GM12874 (cell line): ENCODE measurements around the gene KRT12.

Experiments
- TF ChIP-seq, protein P1 (sequence below): IDR thresholded peaks from 2 replicates; pipeline ENCODE4 v1.5.1; 2011; ENCODE audit warnings: low read depth, mild to moderate bottlenecking, control low read depth, low read length, moderate library complexity; ENCODE audit not compliant: insufficient read depth

KRT12 gene

DNA sequence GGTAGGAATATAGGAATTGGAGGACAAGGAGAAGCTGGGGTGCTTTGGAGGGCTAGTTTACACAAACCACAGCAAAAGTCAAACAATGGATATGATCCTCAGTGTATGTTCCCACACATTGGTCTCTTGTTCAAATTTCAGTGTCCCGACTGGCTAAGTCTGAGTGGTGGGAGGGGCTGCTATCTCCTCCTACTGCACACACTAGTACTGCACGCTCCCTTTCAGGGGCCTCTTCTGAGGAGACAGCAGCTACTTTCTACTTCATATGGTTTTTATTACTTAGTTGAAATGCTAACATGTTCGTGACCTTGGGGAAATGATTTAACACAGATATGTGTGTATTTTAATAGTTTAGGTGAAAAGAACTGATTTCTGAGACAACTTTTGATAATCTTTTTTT is 25.8 kb downstream of the KRT12 start:
- TF ChIP-seq, protein P1, sequence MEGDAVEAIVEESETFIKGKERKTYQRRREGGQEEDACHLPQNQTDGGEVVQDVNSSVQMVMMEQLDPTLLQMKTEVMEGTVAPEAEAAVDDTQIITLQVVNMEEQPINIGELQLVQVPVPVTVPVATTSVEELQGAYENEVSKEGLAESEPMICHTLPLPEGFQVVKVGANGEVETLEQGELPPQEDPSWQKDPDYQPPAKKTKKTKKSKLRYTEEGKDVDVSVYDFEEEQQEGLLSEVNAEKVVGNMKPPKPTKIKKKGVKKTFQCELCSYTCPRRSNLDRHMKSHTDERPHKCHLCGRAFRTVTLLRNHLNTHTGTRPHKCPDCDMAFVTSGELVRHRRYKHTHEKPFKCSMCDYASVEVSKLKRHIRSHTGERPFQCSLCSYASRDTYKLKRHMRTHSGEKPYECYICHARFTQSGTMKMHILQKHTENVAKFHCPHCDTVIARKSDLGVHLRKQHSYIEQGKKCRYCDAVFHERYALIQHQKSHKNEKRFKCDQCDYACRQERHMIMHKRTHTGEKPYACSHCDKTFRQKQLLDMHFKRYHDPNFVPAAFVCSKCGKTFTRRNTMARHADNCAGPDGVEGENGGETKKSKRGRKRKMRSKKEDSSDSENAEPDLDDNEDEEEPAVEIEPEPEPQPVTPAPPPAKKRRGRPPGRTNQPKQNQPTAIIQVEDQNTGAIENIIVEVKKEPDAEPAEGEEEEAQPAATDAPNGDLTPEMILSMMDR, result no peak

DNA sequence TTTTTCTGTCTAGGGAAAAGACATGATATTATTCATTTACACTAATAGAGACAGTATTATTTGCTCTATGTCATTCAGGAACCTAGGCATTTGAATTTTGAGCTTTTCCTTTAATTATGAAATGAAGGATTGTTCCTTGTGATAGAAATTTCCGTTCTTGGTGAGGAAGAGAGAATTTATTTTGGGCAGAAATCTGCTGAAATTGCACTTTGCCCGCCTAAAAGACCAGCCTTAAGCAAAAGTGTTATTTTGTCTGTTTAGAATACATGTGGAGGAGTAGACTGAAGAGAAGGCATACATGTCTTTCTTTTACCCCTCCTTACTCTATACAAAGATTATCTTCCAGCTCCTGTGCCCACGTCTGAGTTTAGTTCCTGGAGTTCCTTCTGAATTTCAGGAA is 27.8 kb downstream of the KRT12 start:
- TF ChIP-seq, protein P1, result no peak

DNA sequence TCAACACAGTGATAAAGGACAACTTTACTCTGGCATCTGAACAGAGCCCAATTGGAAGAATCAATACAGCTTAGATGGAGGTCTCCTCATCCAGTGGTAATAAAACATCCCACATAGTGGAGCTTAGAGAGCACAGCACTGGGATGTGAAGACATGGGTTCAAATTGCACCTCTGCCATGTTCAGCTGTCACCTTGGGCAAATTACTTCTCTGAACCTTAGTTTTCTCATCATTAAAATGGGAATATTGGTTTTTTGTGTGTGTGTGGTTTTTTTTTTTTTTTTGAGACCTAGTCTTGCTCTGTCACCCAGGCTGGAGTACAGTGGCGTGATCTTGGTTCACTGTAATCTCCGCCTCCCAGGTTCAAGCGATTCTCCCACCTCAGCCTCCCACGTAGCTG is 31.0 kb downstream of the KRT12 start:
- TF ChIP-seq, protein P1, result no peak

DNA sequence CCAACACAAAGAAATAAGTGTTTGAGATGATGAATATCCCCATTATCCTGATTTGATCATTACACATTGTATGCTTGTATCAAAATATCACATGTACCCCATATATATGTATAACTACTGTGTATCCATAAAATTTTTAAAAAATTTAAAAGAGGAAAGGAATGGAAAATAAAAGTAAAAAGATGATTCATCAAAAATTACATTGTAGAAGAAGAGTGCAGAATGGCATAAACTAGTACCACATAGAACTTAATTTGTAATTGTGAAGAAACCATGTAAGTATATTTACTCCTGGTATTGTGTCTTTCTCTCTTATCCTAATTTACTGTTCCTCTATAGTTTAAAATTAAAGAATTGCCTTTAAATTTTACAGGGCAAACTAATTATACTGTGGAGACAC is 33.1 kb downstream of the KRT12 start:
- TF ChIP-seq, protein P1, result no peak

DNA sequence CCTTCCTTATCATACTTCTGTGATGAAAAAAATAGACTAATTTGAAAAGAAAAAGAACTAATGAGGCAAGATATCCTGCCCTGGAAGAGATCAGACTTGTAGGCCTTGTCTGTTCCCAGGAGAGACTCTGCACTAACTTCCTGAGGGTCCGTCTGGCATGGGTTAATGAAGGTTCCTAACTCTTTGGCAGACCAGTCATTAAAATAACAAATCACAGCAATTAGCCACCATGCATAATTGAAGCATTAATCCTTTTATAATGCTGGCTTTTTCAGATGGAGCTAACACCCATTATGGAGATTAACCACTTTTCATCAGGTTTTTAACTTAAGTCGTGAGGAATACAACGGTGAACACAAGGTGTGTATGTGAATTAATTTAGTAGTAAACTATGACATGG is 34.2 kb downstream of the KRT12 start:
- TF ChIP-seq, protein P1, result no peak

DNA sequence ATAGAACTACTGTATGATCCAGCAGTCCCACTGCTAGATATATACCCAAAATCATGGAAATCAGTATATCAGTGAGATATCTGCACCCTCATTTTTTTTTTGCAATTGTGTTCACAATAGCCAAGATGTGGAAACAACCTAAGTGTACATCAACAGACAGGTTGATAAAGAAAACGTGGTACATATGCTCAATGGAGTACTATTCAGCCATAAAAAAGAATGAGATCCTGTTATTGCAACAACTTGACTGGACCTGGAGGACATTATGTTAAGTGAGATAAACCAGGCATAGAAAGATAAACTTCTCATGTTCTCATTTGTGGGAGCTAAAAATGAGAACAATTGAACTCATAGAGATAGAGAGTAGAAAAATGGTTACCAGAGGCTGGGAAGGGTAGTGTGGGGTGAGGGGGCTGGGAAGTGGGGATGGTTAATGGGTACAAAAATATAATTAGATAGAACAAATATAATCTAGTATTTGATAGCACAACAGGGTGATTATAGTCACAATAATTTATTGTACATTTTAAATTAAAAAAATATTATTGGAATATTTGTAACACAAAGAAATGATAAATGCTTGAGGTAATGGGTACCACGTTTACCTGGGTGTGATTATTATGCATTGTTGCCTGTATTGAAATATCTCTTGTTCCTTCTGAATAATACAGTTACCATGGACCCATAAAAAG is 36.8 kb downstream of the KRT12 start:
- TF ChIP-seq, protein P1, result no peak

DNA sequence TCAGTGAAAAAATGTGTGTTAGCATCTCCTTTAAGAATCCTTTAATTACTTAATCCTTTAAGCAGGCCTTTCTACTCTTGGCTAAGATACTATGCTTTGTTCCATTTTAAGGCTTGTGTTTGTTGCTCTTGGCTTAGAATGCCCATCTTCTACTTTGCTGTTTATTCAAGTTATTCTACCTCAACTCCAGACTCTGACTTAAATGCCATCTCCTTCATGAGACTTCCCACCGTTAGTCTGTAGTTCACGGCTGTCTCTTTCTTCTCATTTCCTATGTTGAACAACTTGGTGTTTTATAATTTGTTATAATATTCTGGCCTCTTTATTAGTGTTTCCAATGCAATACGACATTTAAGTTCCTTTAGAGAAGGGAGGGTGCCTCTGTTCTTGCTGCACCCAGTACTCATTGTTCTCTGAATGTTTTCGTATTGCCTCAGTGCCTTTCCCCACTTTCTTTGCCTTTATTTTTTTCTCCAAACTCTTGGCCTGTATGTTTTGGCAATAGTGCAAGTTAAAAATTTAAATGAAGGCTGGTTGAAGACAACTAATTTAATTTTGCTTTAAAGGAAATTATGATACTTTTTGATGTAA is 38.5 kb downstream of the KRT12 start:
- TF ChIP-seq, protein P1, result no peak
